Stimulated activated CD8-positive, alpha-beta memory T cell treated with anti-CD3 and anti-CD28 coated beads, Interleukin-4, amount 100 ng/mL, for 1 hour (primary cell): ENCODE data around the gene RHEBL1.

Experiments used
- DNase-seq, 2 donors: peaks; one replicate each; pipeline ENCODE4 v3.0.0-alpha.2; 2020; ENCODE audit warnings: low read depth in 2 of 2, low spot score in 1 of 2

RHEBL1 gene

DNA sequence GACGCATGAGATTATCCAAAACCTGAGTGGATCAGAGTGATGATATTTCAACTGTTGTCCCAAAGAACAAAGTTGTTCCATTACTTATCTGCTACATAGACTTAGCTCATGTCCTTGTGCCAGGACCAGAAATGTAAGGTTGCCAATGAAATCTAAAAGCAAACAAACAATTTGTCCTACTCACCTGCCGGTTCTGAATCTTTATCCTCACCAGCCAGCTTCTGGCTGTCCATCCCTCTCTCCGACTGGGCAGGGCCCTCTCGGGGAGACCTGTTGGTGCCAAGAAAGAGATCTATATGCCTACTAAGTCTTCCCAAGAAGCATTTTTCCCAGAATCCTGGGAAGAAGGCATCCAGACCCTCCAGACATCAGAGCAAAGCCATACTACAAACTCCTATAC lies 14.7 kb downstream of the RHEBL1 start:
- DNase-seq = no peak

DNA sequence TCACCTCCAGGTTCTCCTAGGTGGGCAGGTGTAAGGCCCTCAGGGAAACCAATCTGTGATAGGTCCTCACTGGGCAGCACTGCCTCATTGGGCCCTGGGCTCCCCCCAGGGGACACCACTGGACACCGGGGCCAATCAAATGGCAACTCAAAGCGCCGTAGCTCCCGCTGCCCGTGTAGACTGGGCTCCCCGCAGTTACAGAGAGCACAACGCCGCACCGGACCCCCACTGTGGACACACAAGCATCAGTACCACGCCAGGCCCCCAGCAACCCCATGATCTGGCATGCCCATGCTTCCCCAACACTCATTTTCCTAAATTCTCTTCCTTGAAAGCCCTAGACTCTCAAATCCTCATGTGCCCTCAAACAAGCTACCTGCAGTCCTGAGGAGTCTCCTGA lies 15.3 kb downstream of the RHEBL1 start:
- no peak for DNase-seq

DNA sequence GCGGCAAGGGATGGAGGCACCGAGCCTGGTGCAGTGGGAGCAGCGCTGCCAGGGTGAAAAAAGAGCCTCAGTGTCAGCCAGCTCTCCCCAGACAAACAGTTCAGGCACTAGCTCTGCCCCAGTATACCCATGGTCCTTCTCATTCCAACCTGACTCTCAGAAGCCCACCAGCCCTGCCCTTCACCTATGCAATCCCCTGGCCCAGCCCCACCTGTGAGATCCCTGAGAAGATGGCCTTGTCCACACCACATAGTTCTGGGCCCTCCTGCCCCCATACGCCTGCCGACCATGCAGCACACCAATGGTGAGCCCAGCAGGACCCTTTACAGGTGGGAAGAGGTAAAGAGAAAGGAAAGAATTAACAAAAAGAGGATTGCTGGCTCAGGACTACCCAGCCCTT lies 15.7 kb downstream of the RHEBL1 start:
- no peak for DNase-seq

DNA sequence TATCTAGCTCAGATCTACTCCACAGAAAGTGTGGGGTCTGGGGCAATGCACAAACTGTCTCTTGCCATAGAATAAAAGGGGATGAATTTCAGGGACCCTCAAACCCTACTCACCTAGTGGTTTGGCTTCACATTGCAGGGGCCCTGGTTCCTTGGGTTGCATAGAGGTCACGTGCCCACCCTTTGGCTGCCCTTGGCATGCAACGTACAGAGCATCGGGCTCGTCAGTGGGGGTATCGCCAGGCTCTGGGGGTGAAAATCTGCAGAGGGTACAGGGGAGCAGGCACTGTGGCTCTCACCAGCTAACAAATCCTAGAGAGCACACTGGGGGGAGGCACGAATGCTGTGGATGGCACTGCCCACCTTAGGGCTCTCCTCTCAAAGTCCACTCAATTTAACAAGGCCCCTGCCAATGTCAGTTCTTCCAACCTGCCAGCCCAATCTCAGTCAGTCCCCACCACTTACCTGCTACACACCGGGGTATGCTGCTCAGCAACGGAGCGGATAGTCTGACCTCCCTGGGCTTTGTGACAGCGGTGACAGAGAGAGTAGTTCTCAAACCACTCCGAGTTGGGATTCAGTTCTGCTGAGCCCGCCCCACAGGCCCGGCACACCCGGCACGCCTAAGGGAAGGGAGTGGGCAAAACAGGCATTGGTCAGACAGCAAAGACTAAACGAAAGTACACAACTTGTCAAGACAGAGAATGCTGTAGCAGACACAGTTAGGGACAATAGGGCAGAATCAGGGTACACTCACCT lies 17.1 kb downstream of the RHEBL1 start:
- no peak for DNase-seq

DNA sequence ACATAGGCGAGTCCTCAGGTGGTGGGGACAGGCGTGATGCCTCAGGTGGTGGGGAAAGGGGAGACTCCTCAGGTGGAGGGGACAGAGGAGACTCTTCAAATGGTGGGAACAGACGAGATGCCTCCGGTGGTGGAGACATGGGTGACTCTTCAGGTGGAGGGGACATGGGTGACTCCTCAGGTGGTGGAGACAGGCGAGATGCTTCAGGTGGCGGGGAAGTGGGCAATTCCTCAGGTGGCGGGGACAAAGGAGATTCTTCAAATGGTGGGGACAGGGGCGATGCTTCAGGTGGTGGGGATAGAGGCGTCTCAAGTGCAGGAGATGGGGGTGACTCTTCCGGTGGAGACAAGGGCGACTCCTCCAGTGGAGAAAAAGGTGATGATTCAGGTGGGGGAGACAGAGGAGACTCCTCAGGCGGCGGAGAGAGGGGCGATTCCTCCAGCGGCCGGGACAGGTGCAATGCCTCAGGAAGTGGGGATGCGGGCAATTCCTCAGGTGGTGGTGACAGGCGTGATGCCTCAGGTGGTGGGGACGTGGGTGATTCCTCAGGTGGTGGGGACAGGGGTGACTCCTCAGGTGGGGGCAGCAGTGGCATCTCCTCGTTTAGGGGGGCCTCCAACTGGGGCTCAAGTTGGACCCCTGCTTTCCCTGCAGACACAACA lies 17.9 kb downstream of the RHEBL1 start:
- DNase-seq = no peak

DNA sequence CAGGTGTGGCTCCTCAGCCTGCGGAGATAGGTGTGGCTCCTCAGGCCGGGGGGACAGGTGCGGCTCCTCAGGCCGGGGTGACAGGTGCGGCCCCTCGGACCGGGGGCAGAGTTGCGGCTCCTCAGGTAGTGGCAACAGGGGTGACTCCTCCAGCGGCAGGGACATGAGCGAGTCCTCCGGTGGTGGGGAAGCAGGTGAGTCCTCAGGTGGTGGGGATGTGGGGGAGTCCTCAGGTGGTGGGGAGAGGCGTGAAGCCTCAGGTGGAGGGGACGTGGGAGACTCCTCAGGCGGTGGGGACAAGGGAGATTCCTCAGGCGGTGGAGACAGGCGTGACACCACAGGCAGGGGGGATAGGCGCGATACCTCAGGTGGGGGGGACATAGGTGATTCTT lies 18.4 kb downstream of the RHEBL1 start:
- no peak for DNase-seq

DNA sequence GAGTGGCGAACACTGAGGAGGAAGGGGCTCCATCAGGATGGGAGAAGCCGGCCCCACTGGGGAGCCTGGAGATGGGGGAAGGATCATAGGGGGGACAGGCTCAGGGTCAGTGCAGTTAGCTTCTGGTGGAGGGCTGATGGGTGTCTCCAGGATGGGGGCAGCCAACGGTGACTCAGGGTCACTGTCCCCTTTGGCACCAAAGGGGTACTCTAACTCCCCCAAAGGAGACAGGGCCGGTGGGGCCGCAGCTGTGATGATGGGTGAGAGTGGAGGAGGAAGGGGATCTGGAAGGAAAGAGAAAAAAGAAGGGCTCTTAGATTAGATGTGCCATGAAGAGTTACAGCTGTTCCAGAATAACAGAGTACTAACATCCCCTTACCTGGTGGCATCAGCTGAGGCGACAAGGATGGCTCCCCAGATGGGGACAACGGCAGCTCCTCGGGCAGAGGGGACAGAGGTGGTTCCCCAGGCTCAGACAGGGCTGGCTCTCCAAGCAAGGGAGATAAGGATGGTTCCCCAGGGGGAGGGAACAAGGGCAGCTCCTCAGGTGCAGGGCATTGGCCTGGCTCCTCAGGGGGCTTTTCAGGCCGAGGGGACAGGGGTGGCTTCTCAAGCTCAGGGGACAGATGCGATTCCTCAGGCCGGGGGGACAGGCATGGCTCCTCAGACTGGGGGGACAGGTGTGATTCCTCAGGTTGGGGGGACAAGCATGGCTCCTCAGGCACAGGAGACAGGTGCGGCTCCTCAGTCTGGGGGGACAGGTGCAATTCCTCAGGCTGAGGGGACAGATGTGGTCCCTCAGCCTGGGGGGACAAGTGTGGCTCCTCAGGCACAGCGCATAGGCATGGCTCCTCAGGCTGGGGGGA lies 19.0 kb downstream of the RHEBL1 start:
- DNase-seq = no peak

DNA sequence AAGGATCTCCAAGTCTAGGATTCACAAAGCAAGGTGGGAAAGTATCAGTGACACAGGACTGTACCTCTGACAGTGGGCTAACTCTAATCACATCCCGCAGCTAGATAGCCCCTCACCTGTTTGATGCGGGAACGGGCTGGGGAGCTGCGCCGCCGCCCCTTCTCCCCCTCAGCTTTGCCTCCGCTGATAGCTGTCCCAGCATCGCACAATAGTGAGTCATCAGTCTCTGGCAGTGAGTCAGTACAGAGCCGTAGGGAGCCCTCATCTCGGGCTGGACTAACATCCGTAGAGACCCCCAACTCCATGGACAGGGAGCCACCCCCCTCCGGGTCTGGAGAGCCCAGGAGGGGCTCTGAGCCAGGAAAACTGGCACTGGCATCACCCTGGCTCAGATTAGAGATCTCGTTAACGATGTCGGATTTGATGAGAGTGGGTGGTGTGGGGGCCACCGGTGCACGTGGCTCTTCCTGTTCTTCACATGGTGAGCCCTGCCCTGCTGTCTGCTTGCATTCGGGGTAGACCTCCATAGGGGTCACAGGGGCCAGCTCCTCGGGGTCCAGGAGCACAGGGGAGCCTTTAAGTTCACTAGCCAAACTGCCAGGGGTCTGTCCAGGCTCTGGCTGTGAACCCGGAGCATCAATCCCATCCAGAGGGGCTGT lies 20.1 kb downstream of the RHEBL1 start:
- DNase-seq = no peak

DNA sequence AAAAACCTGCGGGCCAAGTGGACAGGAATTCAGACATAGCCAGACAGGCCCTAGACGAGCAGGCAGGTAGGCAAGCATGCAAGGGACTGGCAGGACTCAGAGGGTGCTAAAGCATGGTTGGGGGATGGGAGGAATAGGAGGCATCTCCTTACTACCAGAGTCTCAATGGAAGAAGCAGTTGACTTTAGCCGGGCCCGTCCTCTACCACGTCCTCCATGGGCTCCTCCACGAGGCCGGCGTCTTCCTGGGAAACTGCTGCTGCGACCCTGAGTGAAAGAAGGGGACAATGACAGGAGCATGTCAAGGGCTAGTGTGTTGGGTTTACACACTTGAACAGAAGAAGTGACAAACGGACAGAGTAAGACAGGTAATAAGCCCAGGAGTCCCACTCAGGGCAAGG lies 20.8 kb downstream of the RHEBL1 start:
- no peak for DNase-seq

DNA sequence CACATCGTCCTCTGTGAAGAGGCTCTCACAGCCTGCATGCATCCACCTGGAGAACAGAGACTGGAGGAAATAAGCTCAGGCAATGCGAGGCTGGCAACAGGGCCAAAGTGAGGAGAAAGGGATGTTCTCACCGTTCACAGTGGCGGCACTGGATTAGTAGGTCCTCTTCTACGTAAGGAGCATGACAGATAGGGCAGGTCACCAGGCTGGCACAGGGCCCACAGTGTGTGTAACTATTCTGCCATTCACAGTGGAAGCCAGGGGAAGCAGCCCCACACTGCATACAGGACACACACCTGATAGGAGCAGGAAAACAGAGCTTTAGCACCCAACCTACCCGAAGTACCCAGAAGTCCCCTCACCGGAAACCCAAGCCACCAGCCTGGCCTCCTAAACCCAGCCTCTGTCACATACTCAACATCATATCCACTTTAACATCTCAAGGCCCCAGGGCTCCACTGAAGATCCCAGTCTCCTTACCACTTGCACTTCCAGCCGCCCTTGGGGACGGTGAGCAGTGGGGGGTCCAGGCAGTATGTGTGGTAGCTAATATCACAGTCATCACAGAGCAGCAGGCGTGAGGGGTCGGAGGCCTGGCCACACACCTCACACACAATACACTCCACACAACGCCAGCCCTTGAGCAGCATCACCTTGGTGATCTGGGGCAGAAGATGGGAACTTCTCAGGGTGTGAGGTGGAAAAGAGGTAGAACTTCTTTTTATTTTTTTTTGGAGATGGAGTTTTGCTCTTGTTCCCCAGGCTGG lies 23.5 kb downstream of the RHEBL1 start:
- DNase-seq = no peak

DNA sequence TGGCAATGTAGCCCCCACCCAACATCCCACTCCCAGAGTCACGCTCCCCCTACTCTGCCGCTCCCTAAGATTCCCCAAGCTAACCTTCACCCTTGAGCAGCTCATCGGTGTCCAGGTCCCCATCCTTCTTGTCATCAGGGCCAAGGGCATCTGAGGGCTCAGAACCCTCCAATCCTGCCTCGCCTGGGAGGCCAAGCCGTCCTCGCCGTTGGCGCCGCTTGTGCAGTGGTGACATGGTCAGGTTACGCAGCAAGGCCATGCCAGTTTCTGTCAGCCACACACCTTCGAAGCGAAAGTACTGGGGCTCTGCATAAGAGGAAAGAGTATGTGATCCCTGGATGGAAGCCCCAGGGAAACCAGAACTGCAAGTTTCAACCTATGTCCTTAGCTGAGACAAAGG lies 25.1 kb downstream of the RHEBL1 start:
- no peak for DNase-seq

DNA sequence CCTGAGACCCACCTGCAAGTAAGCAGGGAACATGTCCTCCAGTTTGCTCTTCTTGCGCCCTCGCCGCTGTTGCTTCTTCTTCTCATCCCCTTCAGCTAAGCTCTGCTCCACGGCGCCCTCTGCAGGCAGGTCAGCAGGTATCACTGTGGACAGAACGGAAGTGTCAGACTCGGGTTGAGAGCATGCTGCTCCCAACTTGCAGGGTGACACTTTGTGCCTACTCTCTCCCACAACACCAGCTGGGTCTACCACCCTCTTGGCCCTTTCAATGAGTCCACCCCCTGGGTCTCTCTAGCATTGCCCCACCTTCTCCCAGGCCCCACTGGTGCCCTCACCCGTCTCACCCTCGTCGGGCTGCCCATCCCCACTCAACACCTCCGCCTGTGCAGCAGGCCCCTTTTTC lies 25.9 kb downstream of the RHEBL1 start:
- DNase-seq = peak; percentile 61 to 69

DNA sequence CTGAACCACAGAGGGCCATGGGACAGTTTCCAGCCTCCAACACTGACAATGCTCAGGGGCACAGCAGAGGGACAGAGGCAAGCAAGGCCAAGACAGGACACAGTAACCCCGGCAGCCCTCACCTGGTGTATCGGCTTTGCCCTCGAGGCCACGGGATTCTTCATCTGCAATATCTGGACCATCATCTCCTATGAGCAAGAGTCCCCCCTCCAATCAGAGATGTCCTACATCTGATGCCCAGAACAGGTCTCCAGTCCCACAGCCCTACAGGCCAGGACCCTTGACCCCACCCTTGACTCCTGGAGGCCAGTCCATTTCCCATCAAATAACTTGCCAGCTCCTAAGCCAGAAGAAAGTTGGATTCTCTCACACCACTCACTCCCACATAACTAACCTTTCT lies 26.5 kb downstream of the RHEBL1 start:
- no peak for DNase-seq

DNA sequence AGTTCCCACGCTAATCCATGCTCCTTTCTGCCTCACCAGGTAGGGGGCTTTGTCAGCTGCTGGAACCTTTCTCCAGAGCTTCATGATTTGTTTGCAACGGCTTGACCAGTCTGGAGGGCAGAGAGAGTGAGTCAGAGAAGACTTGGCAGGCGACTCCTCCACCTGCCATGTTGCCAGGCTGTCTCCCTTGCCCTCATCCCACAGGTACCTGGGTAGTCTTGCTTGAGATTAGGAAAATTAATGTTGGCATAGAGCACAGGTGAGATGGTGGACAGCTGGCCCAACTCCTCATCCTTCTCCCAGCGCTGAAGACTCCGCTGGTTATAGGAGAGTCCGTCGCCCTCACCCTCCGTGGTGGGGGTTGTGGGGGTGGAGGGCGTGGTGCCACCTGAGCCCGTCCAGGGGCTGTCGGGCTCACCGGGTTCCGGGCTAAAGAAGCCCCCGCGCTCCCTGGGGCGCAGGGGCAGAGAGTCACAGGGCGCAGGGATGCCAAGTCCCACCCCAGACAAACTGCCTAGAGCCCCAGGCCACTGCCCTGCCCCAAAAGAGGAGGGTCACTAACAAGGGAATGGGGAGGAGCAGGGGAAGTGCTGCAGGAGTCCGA lies 27.8 kb downstream of the RHEBL1 start:
- no peak for DNase-seq

DNA sequence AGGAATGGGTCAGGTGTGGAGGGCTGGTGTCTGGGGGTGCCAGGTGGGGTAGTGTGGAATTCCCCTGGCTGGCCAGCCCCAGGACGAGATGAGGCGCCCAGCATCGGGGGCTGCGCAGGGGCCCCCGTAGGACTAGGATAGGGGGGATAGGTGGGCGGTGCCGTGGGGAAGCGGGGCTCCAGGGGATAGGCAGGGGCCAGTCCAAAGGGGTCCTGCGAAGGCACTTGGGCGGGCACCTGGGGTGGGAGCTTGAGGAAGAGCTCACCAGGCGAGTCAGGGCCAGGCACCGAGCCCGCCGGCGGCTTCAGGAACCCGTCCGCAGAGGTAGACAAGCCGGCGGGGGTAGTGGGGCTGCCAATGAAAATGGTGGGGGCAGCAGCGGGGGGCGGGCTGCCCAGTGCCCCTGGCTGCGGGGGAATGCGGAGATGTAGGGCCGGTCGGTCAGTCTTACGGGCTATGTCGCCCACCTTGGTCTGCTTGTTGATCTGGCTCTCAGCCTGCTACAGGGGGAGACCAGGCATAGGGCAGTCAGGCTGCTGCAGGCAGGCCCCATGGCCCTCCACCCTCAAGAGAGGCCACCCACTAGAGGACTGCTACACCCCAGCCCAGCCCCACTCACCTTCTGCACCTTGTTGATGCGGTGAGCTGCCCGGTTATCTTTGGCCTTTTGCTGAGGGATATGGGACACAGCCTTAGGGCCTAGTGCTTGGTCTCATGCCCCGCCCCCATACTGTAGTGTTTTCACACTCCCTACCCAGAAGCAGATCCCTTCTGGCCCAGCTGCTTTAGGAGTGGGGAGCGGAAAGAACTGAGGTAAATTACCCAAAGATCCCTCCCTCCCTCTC lies 28.5 kb downstream of the RHEBL1 start:
- DNase-seq = no peak

DNA sequence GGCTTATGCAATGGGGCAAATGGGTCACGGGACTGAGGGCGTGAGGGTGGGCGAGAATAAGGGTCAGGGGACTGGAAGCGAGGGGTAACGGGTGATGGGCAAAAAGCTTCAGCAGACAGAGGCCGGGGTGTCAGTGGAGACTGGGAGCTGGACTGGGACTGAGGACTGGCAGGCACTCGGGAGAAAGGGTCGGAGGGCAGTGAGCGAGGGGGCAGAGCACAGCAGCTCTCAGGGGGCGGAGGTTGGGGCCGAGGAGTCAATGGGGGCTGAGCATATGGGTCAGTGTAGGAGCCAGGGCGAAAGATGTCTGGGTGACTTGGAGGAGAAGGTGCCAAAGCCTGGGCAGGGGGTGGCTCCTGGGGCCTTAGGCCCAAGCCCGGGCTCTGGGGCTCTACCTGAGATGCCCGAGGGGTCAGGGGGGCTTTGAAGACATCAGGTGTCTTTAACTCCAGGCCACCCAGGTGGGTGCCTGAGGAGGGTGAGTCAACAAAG lies 29.4 kb downstream of the RHEBL1 start:
- DNase-seq = no peak

DNA sequence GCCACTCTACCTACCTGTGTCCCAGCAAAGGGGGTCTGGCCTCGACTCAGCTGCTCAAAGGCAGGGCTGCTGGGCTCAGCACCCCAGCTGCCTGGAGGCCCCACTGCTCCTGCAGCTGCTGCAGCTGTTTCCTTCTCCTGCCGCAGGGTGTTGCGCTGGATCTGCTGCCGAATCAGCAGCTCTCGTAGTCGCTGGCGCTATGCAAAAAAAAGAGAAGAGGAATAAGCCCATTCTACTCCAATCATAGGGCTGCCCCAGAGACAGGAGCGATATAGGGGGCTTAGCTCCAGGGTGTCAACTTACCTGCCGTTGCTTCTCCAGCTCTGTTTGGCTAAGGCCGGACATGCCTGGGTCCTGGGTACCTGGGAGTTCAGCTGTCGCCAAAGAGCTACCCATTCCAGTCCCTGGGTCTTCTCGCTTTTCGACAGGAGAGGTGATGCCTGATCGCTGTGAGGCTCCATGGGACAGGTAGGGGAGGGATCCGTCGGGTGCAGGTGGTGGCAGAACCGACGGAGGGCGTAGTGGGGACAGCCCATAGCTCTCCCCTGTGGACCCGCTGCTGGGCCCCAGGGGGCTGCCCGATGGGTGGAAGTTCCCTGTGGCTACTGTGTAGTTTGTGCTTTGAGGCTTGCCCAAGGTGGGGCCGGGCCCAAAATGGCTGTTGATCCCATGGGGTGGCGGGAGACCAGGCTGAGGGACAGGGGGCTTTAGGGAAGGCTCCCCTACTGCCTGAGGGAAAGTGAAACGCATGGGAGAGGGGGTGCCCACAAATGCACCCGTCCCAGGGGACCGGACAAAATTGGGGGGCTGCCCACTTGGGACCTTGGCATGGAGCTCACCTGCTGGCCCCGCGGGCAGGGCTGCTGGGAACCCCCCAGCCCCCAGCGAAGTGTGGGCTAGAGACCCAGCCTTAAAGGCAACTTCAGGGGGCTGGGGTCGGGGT lies 30.1 kb downstream of the RHEBL1 start:
- DNase-seq = no peak

DNA sequence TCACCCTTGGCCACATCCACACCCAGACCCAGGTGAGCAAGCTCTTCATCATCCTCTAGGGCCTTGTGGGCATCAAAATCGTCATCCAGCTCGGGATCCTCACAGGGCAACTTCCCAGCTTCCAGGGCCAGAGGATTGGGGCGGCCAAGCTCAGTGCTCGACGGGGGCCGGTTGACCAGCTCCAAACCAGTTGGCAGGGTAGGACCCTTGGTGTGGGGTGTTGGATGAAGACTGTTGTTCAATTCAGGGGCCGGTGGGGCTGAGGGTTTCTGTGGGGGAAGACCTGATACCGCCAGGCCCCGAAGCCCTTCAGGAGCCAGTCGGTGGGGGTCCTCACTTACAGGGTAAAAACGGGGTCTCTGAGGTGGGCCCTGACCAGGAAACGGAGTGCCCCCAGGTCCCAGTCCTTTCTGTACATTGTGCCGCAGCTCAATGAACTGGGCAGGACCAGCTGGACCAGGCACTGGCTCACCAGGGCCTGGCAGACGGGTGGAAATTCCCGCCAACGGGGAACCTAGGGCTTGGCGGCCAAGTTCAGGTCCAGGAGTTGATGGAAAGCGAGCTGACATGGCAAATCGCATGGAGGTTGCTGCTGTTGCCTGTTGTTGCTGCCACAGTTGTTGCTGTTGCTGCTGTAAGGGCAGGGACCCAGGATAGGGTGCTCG lies 31.4 kb downstream of the RHEBL1 start:
- no peak for DNase-seq
